OCI-LY1 (cell line): Measurements from ENCODE around the gene OSBPL6.

Source experiments
- H2AFZ ChIP-seq: fragments of 200-600 bp; sonication (generic), shearing (Covaris generic); 2 replicates; pipeline ENCODE4 v1.6.0; 2014; ENCODE audit warnings: antibody characterized with exemption, mild to moderate bottlenecking, low read length
- H3F3A ChIP-seq: fragments of 200-600 bp; sonication (generic), shearing (Covaris generic); 2 replicates; pipeline ENCODE4 v1.6.0; 2014; ENCODE audit warnings: mild to moderate bottlenecking, antibody characterized with exemption, low read length, moderate library complexity; ENCODE audit not compliant: insufficient read depth
- H3K27ac ChIP-seq: fragments of 200-600 bp; sonication (generic); 2 replicates; pipeline ENCODE4 v1.5.1; 2014; ENCODE audit warnings: low read length, mixed run types, mild to moderate bottlenecking, low read depth; ENCODE audit not compliant: poor library complexity, severe bottlenecking
- H3K27me3 ChIP-seq: fragments of 200-600 bp; sonication (generic); 2 replicates; pipeline ENCODE4 v1.6.0; 2014; ENCODE audit warnings: antibody characterized with exemption, mild to moderate bottlenecking, low read length, moderate library complexity; ENCODE audit not compliant: insufficient read depth
- H3K36me3 ChIP-seq: fragments of 200-600 bp; sonication (generic); 2 replicates; pipeline ENCODE4 v1.6.1; 2014; ENCODE audit warnings: mild to moderate bottlenecking, antibody characterized with exemption, low read length, moderate library complexity, mixed read lengths; ENCODE audit not compliant: insufficient read depth
- H3K4me1 ChIP-seq: fragments of 200-600 bp; sonication (generic); 2 replicates; pipeline ENCODE4 v1.5.1; 2014; ENCODE audit warnings: mild to moderate bottlenecking, low read length, moderate library complexity; ENCODE audit not compliant: insufficient read depth, severe bottlenecking
- H3K4me2 ChIP-seq: fragments of 200-600 bp; sonication (generic), shearing (Covaris generic); 2 replicates; pipeline ENCODE4 v1.6.1; 2014; ENCODE audit warnings: low read length
- H3K4me3 ChIP-seq: fragments of 200-600 bp; sonication (generic); 2 replicates; pipeline ENCODE4 v1.5.1; 2014; ENCODE audit warnings: low read length, low read depth, mild to moderate bottlenecking, mixed read lengths; ENCODE audit not compliant: poor library complexity, severe bottlenecking
- H3K79me2 ChIP-seq: fragments of 200-600 bp; shearing (Covaris generic); 2 replicates; pipeline ENCODE4 v1.6.1; 2016; ENCODE audit warnings: mixed run types, low read length, mixed read lengths; ENCODE audit not compliant: insufficient read depth
- H3K9ac ChIP-seq: fragments of 200-600 bp; sonication (generic), shearing (Covaris generic); 2 replicates; pipeline ENCODE4 v1.6.1; 2014; ENCODE audit warnings: mild to moderate bottlenecking, low read length, mixed read lengths
- H3K9me2 ChIP-seq: fragments of 200-600 bp; sonication (generic), shearing (Covaris generic); 2 replicates; pipeline ENCODE4 v1.6.1; 2014; ENCODE audit warnings: low read depth, mild to moderate bottlenecking, low read length, mixed read lengths
- H3K9me3 ChIP-seq: fragments of 200-600 bp; shearing (Covaris generic); 2 replicates; pipeline ENCODE4 v1.6.1; 2014; ENCODE audit warnings: low read length, mixed read lengths
- H4K20me1 ChIP-seq: fragments of 200-600 bp; sonication (generic), shearing (Covaris generic); 2 replicates; pipeline ENCODE4 v1.6.0; 2016; ENCODE audit warnings: mild to moderate bottlenecking, low read length; ENCODE audit not compliant: insufficient read depth
- CTCF ChIP-seq: fragments of 200-600 bp; sonication (generic), shearing (Covaris generic); IDR thresholded peaks from 2 replicates; pipeline ENCODE4 v1.5.1; 2017; ENCODE audit warnings: mild to moderate bottlenecking, antibody characterized with exemption, low read length, moderate library complexity, mixed read lengths
- EZH2 ChIP-seq: fragments of 200-600 bp; sonication (generic), shearing (Covaris generic); IDR thresholded peaks from 2 replicates; pipeline ENCODE4 v1.8.0; 2017; ENCODE audit warnings: borderline replicate concordance, mixed run types, mild to moderate bottlenecking, antibody characterized with exemption, low read length, moderate library complexity, mixed read lengths

Gene OSBPL6

GRCh38 chr2:178200331-178200730, 6.0 kb downstream of the OSBPL6 start:
- no peak overlapping the region for H3K4me2 ChIP-seq

GRCh38 chr2:178202927-178203326, 8.6 kb downstream of the OSBPL6 start:
- no peak overlapping the region for H3K9ac ChIP-seq
- H3K36me3 ChIP-seq = no peaks in the 10 kb centered on the region
- no peaks in the 10 kb centered on the region for H3K4me1 ChIP-seq
- no peaks in the 10 kb centered on the region for H3K9me2 ChIP-seq
- H3K27me3 ChIP-seq = no peaks in the 10 kb centered on the region
- no peak overlapping the region for H3K27ac ChIP-seq
- H3F3A ChIP-seq = no peaks in the 10 kb centered on the region
- H3K9me3 ChIP-seq = no peaks in the 10 kb centered on the region
- H2AFZ ChIP-seq = no peak overlapping the region
- no peaks in the 10 kb centered on the region for H4K20me1 ChIP-seq
- H3K79me2 ChIP-seq = no peaks in the 10 kb centered on the region
- H3K4me2 ChIP-seq = no peak overlapping the region
- TF ChIP-seq CTCF = no peak
- no peak for TF ChIP-seq EZH2
- H3K4me3 ChIP-seq = no peak overlapping the region

More at GRCh38 chr2:178200331-178200730, 6.0 kb downstream of the OSBPL6 start:
- peaks cover 3% of the 10 kb centered on the region for H3K4me1 ChIP-seq
- no peak overlapping the region for H3K27ac ChIP-seq
- no peak overlapping the region for H2AFZ ChIP-seq
- no peak overlapping the region for H3K9ac ChIP-seq
- H4K20me1 ChIP-seq = no peaks in the 10 kb centered on the region
- no peaks in the 10 kb centered on the region for H3K79me2 ChIP-seq
- no peaks in the 10 kb centered on the region for H3K27me3 ChIP-seq
- no peaks in the 10 kb centered on the region for H3F3A ChIP-seq
- no peaks in the 10 kb centered on the region for H3K9me2 ChIP-seq
- no peaks in the 10 kb centered on the region for H3K9me3 ChIP-seq
- H3K36me3 ChIP-seq = no peaks in the 10 kb centered on the region
- TF ChIP-seq EZH2 (no peak), CTCF (no peak)
- no peak overlapping the region for H3K4me3 ChIP-seq

- H3K4me2 ChIP-seq = no peak overlapping the region
- H3K4me3 ChIP-seq = no peak overlapping the region
- no peaks in the 10 kb centered on the region for H3F3A ChIP-seq
- no peaks in the 10 kb centered on the region for H4K20me1 ChIP-seq
- H3K9me3 ChIP-seq = no peaks in the 10 kb centered on the region
- no peaks in the 10 kb centered on the region for H3K79me2 ChIP-seq
- no peak overlapping the region for H3K9ac ChIP-seq
- no peaks in the 10 kb centered on the region for H3K9me2 ChIP-seq
- H3K27ac ChIP-seq = no peak overlapping the region
- H3K4me1 ChIP-seq = no peaks in the 10 kb centered on the region
- TF ChIP-seq EZH2 = no peak
- TF ChIP-seq CTCF = no peak
- no peaks in the 10 kb centered on the region for H3K36me3 ChIP-seq
- H3K27me3 ChIP-seq = no peaks in the 10 kb centered on the region
- no peak overlapping the region for H2AFZ ChIP-seq
These were observed 10.7 kb downstream of the OSBPL6 start for GRCh38 chr2:178204977-178205376.
